HAP-1 (cell line): ENCODE results near the gene NDUFC1.
"Not testable (repeated sequence)": the region's sequence is repeated elsewhere in the genome, so short reads cannot be mapped to it uniquely, and the experiment has no call there.

Experiments
- DNase-seq, 2 experiments: peaks; one replicate each; pipeline ENCODE4 v3.0.0-alpha.2; 2016 to 2020; ENCODE audit warnings: low spot score in 2 of 2
- H3K27me3 ChIP-seq: fragments of 250-450 bp; sonication (Bioruptor Pico); 2 replicates; pipeline ENCODE4 v1.5.1; 2020; ENCODE audit warnings: low read depth, mild to moderate bottlenecking, moderate library complexity
- H3K36me3 ChIP-seq: fragments of 250-450 bp; sonication (Bioruptor Pico); replicated peaks from 2 replicates; pipeline ENCODE4 v1.5.1; 2020; ENCODE audit warnings: mild to moderate bottlenecking
- H3K4me1 ChIP-seq: fragments of 250-450 bp; sonication (Bioruptor Pico); 2 replicates; pipeline ENCODE4 v1.5.1; 2020; ENCODE audit warnings: mild to moderate bottlenecking
- H3K4me3 ChIP-seq: fragments of 250-450 bp; sonication (Bioruptor Pico); 2 replicates; pipeline ENCODE4 v1.5.1; 2020; ENCODE audit warnings: mild to moderate bottlenecking, moderate library complexity
- H3K9me3 ChIP-seq: fragments of 250-450 bp; sonication (Bioruptor Pico); 2 replicates; pipeline ENCODE4 v1.5.1; 2020; ENCODE audit warnings: mild to moderate bottlenecking, moderate library complexity
- in situ Hi-C: fragments of 300-500 bp; cut with MboI; formaldehyde crosslinking; loops from 3 replicates; pipeline ENCODE4 v1.14.3; 2020; ENCODE audit warnings: low sequenced_read_pairs, inconsistent platforms, mixed read lengths

Gene NDUFC1

GRCh38 chr4:139301821-139302611 lies at the start of gene NDUFC1:
Gene NDUFC1 (minus strand): TSS chr4:139302477. CDS start chr4:139295798, 6,679 bp downstream.
- no peaks in the 10 kb centered on the region for H3K27me3 ChIP-seq
- peaks cover 20% of the 10 kb centered on the region for H3K4me1 ChIP-seq
- H3K4me3 ChIP-seq: peak within 1 kb of the TSS; percentile 92
- in situ Hi-C loops: no loop called here
- no peaks in the 10 kb centered on the region for H3K9me3 ChIP-seq
- peak; percentile 53 to 73 for DNase-seq
- H3K36me3 ChIP-seq: peaks cover 42% of the 10 kb centered on the region

GRCh38 chr4:139337612-139338011 lies 35.3 kb upstream of the NDUFC1 start:
- in situ Hi-C loops: no loop called here
- Histone ChIP-seq H3K27me3 (no peaks in the 10 kb centered on the region), H3K36me3 (peaks cover 34% of the 10 kb centered on the region), H3K9me3 (no peaks in the 10 kb centered on the region), H3K4me3 (no peak overlapping the region), H3K4me1 (no peaks in the 10 kb centered on the region)
- DNase-seq: no peak

- in situ Hi-C loops: no loop called here
These were observed 30.8 kb upstream of the NDUFC1 start for GRCh38 chr4:139333046-139333445.

GRCh38 chr4:139331185-139331584 lies 28.9 kb upstream of the NDUFC1 start:
- H3K4me1 ChIP-seq: no peaks in the 10 kb centered on the region; the same call in 1 of the 2 replicates
- no peaks in the 10 kb centered on the region for H3K27me3 ChIP-seq
- H3K36me3 ChIP-seq: peaks cover 25% of the 10 kb centered on the region
- no peak for DNase-seq
- in situ Hi-C loops: no loop called here
- no peaks in the 10 kb centered on the region for H3K9me3 ChIP-seq
- no peak overlapping the region for H3K4me3 ChIP-seq

More at GRCh38 chr4:139333046-139333445, 30.8 kb upstream of the NDUFC1 start:
- Histone ChIP-seq H3K4me1 (no peaks in the 10 kb centered on the region; the same call in 1 of the 2 replicates), H3K4me3 (no peak overlapping the region), H3K36me3 (peaks cover 23% of the 10 kb centered on the region), H3K27me3 (no peaks in the 10 kb centered on the region), H3K9me3 (no peaks in the 10 kb centered on the region)
- DNase-seq: no peak

- Histone ChIP-seq H3K36me3 (peaks cover 25% of the 10 kb centered on the region), H3K4me1 (peaks cover 3% of the 10 kb centered on the region), H3K27me3 (no peaks in the 10 kb centered on the region), H3K9me3 (no peaks in the 10 kb centered on the region), H3K4me3 (no peak overlapping the region)
- DNase-seq: no peak
- in situ Hi-C loops: no loop called here
These were observed 28.0 kb upstream of the NDUFC1 start for GRCh38 chr4:139330283-139330682.

GRCh38 chr4:139329665-139330200 lies 27.5 kb upstream of the NDUFC1 start:
- peaks cover 24% of the 10 kb centered on the region for H3K36me3 ChIP-seq

GRCh38 chr4:139324620-139325019 lies 22.3 kb upstream of the NDUFC1 start:
- in situ Hi-C loops: no loop called here
- no peak overlapping the region for H3K4me3 ChIP-seq
- peaks cover 33% of the 10 kb centered on the region for H3K4me1 ChIP-seq
- H3K36me3 ChIP-seq: peaks cover 15% of the 10 kb centered on the region; the same call in 1 of the 2 replicates
- no peak for DNase-seq
- no peaks in the 10 kb centered on the region for H3K27me3 ChIP-seq
- peaks cover 4% of the 10 kb centered on the region; the same call in 1 of the 2 replicates for H3K9me3 ChIP-seq

More at GRCh38 chr4:139329665-139330200, 27.5 kb upstream of the NDUFC1 start:
- Histone ChIP-seq H3K4me3 (no peak overlapping the region), H3K4me1 (peaks cover 9% of the 10 kb centered on the region), H3K27me3 (no peaks in the 10 kb centered on the region), H3K9me3 (no peaks in the 10 kb centered on the region)
- no peak for DNase-seq
- in situ Hi-C loops: no loop called here

- in situ Hi-C loops, H3K27me3 ChIP-seq, H3K4me3 ChIP-seq, H3K36me3 ChIP-seq, DNase-seq, H3K9me3 ChIP-seq: not testable (repeated sequence)
- peaks cover 40% of the 10 kb centered on the region for H3K4me1 ChIP-seq
These were observed 20.3 kb upstream of the NDUFC1 start for GRCh38 chr4:139322541-139322940.

- H3K36me3 ChIP-seq, H3K4me3 ChIP-seq, H3K27me3 ChIP-seq, DNase-seq, H3K9me3 ChIP-seq, in situ Hi-C loops: not testable (repeated sequence)
- H3K4me1 ChIP-seq: peaks cover 45% of the 10 kb centered on the region
These were observed 19.8 kb upstream of the NDUFC1 start for GRCh38 chr4:139322070-139322469.

- Histone ChIP-seq H3K36me3 (no peaks in the 10 kb centered on the region; the same call in none of the 2 replicates), H3K4me3 (no peak overlapping the region), H3K4me1 (peaks cover 42% of the 10 kb centered on the region), H3K27me3 (no peaks in the 10 kb centered on the region), H3K9me3 (peaks cover 7% of the 10 kb centered on the region; the same call in 1 of the 2 replicates)
- in situ Hi-C loops: no loop called here
- DNase-seq: no peak
These were observed 17.3 kb upstream of the NDUFC1 start for GRCh38 chr4:139319571-139319970.

- Histone ChIP-seq H3K36me3 (no peaks in the 10 kb centered on the region; the same call in 1 of the 2 replicates), H3K4me3 (no peak overlapping the region), H3K9me3 (peaks cover 7% of the 10 kb centered on the region; the same call in 1 of the 2 replicates), H3K27me3 (no peaks in the 10 kb centered on the region), H3K4me1 (peaks cover 37% of the 10 kb centered on the region)
- DNase-seq: peak in 1 of 2 experiments; percentile 77
- in situ Hi-C loops: no loop called here
These were observed 15.4 kb upstream of the NDUFC1 start for GRCh38 chr4:139317635-139318034.

GRCh38 chr4:139316733-139317132 lies 14.5 kb upstream of the NDUFC1 start:
- Histone ChIP-seq H3K36me3 (no peaks in the 10 kb centered on the region; the same call in 1 of the 2 replicates), H3K4me3 (no peak overlapping the region), H3K27me3 (no peaks in the 10 kb centered on the region), H3K9me3 (peaks cover 7% of the 10 kb centered on the region; the same call in 1 of the 2 replicates), H3K4me1 (peaks cover 28% of the 10 kb centered on the region)
- in situ Hi-C loops: no loop called here
- DNase-seq: no peak

- Histone ChIP-seq H3K4me1 (peaks cover 27% of the 10 kb centered on the region), H3K36me3 (no peaks in the 10 kb centered on the region; the same call in 1 of the 2 replicates), H3K9me3 (0 out of 2 replicates have a peak, but pooled peaks cover 3% of the 10 kb centered on the region), H3K4me3 (no peak overlapping the region), H3K27me3 (no peaks in the 10 kb centered on the region)
- in situ Hi-C loops: no loop called here
- DNase-seq: no peak
These were observed 13.0 kb upstream of the NDUFC1 start for GRCh38 chr4:139315221-139315675.
